ENCODE results near the gene HK2. TPM values are rescaled to one million over a fixed set of nuclear protein-coding genes. Genes with fewer than 3 reads are reported as not detected.

HK2 gene
- total RNA-seq, 1 experiment from 2014 or later: 43.8 TPM

Other genes starting within 250 kb of the HK2 start
- gene M1AP, start 185.8 kb upstream of the HK2 start, total RNA-seq (2014; rRNA removed): not detected in 2 replicates
- gene SEMA4F, start 179.9 kb upstream of the HK2 start, total RNA-seq (2014; rRNA removed): 7.6 and 13.9 TPM in 2 replicates
- 121 and 132 TPM in 2 replicates for gene POLE4, start 124.5 kb downstream of the HK2 start, total RNA-seq (2014; rRNA removed)